ENCODE measurements around the gene SUMO3. TPM values are rescaled to one million over a fixed set of nuclear protein-coding genes. Genes with fewer than 3 reads are reported as not detected.

Gene SUMO3
- total RNA-seq, 1 experiment from 2014 or later = 82.9 TPM

DNA sequence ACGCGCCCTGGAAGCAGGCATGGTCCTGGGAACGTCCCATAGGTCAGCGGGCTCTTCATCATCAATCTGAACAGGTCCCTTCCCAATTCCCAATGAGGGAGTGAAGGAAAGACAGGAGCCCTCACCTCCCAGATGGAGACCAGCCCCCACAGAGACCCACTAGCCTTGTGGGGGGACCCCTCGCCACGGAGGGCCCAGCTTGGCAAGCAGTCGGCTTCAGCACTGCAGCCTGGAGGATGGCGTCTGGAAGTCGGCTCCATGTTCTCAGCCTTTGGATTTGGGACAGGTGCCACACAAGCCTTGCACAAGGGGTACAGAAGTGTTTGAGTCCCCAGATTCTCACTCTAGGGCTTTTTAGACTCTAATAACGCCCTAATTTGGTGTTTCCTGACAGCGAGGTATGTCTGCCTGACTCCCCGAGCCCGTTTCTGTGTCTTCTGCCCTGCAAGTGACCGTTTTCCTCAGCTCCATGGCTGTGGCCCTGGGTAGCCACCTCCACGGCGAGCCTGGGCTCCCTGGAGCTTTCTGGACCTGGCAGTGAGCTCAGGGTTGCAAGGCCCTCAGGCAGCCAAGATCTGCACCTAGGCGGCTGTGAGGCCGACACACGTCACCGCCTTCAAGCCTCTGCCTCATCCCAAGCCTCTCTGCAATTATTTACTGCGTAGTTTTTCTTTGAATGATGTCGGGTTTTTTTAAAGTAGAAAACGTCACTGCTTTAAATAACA lies 25.0 kb upstream of the SUMO3 start:
- Mint-ChIP-seq H3K27me3 (ENCODE audit: low read depth) (peaks cover 3% of the 10 kb centered on the region; the same call in 1 of the 2 replicates), H3K4me3 (no peak overlapping the region), H3K4me1 (peaks cover 13 to 21% of the 10 kb centered on the region in 2 experiments), H3K27ac (no peak overlapping the region), H3K36me3 (ENCODE audit: insufficient read depth in 1 of 3, low read depth in 3 of 3) (no peaks in the 10 kb centered on the region), H3K9me3 (no peaks in the 10 kb centered on the region)
- Histone ChIP-seq H3K79me1 (ENCODE audit: insufficient read depth, low read depth, low read length, poor library complexity, severe bottlenecking) (no peaks in the 10 kb centered on the region), H3K4me1 (ENCODE audit: insufficient read depth, low read length) (0 out of 2 replicates have a peak, but pooled peaks cover 2% of the 10 kb centered on the region), H3T11ph (ENCODE audit: low read length) (no peak overlapping the region), H3K4ac (ENCODE audit: low read depth, low read length) (no peak overlapping the region), H4K91ac (ENCODE audit: insufficient read length, low read depth, low read length) (no peak overlapping the region), H4K20me1 (ENCODE audit: control insufficient read depth, insufficient read depth, insufficient read length) (no peaks in the 10 kb centered on the region), H3K23me2 (ENCODE audit: insufficient read length, low read depth, low read length, poor library complexity, severe bottlenecking) (no peaks in the 10 kb centered on the region), H2AFZ (ENCODE audit: low read length) (no peak overlapping the region), H2AK5ac (ENCODE audit: insufficient read length, low read length) (no peak overlapping the region), H2BK120ac (ENCODE audit: low read depth, low read length, poor library complexity, severe bottlenecking) (no peak overlapping the region), H3K4me2 (ENCODE audit: insufficient read depth, insufficient read length, low read length) (no peak overlapping the region), H4K5ac (ENCODE audit: insufficient read length, low read depth, low read length) (no peak overlapping the region), H2BK20ac (ENCODE audit: low read depth, low read length, poor library complexity, severe bottlenecking) (no peak overlapping the region), H2BK5ac (ENCODE audit: insufficient read length, low read length) (no peak overlapping the region), H2BK12ac (ENCODE audit: insufficient read length, low read depth, low read length) (no peak overlapping the region), H3K79me2 (ENCODE audit: insufficient read depth, low read length) (no peaks in the 10 kb centered on the region), H3K56ac (ENCODE audit: insufficient read length, low read depth, low read length) (no peak overlapping the region), H3K27me3 (ENCODE audit: insufficient read depth, low read length) (no peaks in the 10 kb centered on the region), H3K9me3 (ENCODE audit: control insufficient read depth, low read depth, low read length) (no peaks in the 10 kb centered on the region), H2BK15ac (ENCODE audit: low read depth, low read length) (no peak overlapping the region), H4K8ac (replicated peaks; ENCODE audit: insufficient read length, low read depth, low read length) (no peak overlapping the region), H3K23ac (ENCODE audit: insufficient read length, low read depth, low read length) (no peak overlapping the region), H3K27ac (ENCODE audit: insufficient read length, low read depth, low read length) (no peak overlapping the region), H3K9ac (ENCODE audit: extremely low read depth, insufficient read length, low read length) (no peak overlapping the region), H3K14ac (ENCODE audit: insufficient read depth, low read length) (no peak overlapping the region), H3K18ac (ENCODE audit: insufficient read length, low read depth, low read length) (no peak overlapping the region)
- WGBS (ENCODE audit: extremely low coverage, insufficient read length, low lambda C conversion rate) = no CpG with 5 or more reads among the region's 23 CpGs
- no peak for DNase-seq
- no peak for TF ChIP-seq CTCF (conservative IDR thresholded peaks at IDR 0.05)
